ENCODE data around the gene FHL1. TPM values are rescaled to one million over a fixed set of nuclear protein-coding genes. Genes with fewer than 3 reads are reported as not detected.
"Not testable (repeated sequence)": the region's sequence is repeated elsewhere in the genome, so short reads cannot be mapped to it uniquely, and the experiment has no call there.

The FHL1 gene
- 248 TPM for total RNA-seq
- long read RNA-seq, transcript FHL1-202 (6 exons, 1,017 nt): minor isoform, 11 of 253 reads
- long read RNA-seq, transcript FHL1-205 (7 exons, 2,441 nt): major isoform, 149 of 253 reads
- long read RNA-seq, transcript FHL1-207 (8 exons, 2,706 nt): minor isoform, 5 of 253 reads
- long read RNA-seq, transcript FHL1-218 (6 exons, 2,878 nt): minor isoform, 23 of 253 reads
- long read RNA-seq, partial matches to known transcripts: 13 of 253 reads
- long read RNA-seq, other reads (novel, unspliced or antisense): 48 of 253 reads

DNA sequence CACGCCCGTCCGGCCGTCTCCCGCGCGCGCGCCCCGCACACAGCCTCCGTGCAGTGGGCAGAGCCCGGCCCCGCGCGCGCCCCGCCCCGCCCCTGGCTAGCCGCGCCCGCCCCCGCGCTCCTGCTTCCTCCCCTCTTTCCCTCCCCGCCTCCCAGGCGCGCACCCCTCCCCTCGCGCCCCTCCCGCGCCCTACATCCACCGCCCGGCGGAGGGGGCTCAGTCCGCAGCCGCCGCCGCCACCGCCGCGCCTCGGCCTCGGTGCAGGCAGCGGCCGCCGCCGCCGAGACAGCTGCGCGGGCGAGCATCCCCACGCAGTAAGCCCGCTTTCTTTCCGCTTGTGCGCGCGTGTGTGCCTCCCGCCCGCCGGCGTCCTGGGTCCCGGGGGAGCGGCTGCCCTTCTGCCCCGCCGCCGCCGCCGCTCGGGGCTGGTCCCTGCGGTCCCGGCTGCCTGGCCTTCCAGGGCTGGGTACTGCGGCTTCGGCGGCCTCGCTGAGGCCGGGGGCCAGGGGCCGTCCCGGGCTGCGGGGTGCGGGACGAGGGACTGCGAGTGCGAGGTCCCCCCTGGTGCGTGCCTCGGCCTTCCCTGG, at the start of gene FHL1:
TSS of gene FHL1 (plus strand) at position 219 of the 587 bp plus-strand sequence.
- TF ChIP-seq, protein P1, sequence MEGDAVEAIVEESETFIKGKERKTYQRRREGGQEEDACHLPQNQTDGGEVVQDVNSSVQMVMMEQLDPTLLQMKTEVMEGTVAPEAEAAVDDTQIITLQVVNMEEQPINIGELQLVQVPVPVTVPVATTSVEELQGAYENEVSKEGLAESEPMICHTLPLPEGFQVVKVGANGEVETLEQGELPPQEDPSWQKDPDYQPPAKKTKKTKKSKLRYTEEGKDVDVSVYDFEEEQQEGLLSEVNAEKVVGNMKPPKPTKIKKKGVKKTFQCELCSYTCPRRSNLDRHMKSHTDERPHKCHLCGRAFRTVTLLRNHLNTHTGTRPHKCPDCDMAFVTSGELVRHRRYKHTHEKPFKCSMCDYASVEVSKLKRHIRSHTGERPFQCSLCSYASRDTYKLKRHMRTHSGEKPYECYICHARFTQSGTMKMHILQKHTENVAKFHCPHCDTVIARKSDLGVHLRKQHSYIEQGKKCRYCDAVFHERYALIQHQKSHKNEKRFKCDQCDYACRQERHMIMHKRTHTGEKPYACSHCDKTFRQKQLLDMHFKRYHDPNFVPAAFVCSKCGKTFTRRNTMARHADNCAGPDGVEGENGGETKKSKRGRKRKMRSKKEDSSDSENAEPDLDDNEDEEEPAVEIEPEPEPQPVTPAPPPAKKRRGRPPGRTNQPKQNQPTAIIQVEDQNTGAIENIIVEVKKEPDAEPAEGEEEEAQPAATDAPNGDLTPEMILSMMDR (IDR thresholded peaks at IDR 0.05): no peak
- Histone ChIP-seq H3K9me3 (no peaks in the 10 kb centered on the region), H3K36me3 (no peaks in the 10 kb centered on the region), H3K27me3 (ENCODE audit: low read depth) (no peaks in the 10 kb centered on the region), H3K4me1 (peaks cover 4% of the 10 kb centered on the region), H3K27ac (peak within 1 kb of the TSS; percentile 81), H3K4me3 (peak within 1 kb of the TSS; percentile 62)
- peak; percentile 90 to 95 for ATAC-seq
- DNase-seq: peak; percentile 68
- intact Hi-C loops (cut with DNase I): no loop called here

DNA sequence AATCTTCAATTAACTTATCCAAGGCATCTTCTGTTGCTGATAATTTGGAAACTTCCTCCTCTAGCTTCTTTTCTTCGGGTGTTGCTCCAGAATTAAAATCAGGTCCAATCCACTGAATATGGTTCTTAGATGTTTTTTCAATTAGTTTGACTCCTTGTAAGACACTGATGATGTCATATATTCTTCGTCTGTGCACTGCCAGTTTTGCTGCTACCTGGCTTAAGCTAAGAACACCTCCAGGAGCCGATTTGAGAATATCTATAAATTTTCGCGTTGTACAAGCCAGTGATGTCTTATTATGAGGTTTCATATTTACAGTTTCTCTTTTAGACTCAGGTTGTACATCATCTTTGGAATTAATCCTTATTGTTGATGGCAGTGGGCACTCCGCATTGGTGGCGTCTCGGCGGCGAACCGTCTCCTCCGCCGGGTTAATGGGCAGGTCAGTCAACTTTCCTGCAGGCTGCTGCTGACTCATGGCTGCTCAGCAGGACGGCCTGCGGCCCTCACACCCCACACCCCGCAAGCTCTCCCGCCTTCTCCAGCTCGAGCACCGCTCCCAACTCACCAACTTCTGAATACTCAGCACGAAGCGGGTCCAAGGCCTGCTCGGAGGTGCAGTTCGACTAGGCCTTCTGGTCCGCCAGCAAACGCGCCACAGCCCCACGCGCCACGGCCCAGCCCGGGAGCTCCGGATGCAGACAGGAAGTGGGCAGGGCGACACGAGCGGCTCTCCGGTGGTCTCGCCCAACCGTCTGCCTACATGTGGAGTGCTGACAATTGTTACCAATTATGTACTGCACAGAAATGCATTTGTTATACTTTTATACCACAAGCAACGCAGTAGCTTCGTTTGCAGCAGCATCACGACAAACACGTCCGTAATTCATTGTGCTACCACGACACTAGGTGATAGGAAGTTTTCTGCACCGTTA, 49.2 kb upstream of the FHL1 start:
- no peak overlapping the region for H3K27ac ChIP-seq
- H3K36me3 ChIP-seq: no peaks in the 10 kb centered on the region
- H3K9me3 ChIP-seq: no peaks in the 10 kb centered on the region
- intact Hi-C loops (cut with DNase I): no loop called here
- TF ChIP-seq, protein P1 (IDR thresholded peaks at IDR 0.05): no peak
- H3K4me3 ChIP-seq: no peak overlapping the region
- no peaks in the 10 kb centered on the region for H3K27me3 ChIP-seq (ENCODE audit: low read depth)
- ATAC-seq: no peak
- no peak for DNase-seq
- H3K4me1 ChIP-seq: no peaks in the 10 kb centered on the region

DNA sequence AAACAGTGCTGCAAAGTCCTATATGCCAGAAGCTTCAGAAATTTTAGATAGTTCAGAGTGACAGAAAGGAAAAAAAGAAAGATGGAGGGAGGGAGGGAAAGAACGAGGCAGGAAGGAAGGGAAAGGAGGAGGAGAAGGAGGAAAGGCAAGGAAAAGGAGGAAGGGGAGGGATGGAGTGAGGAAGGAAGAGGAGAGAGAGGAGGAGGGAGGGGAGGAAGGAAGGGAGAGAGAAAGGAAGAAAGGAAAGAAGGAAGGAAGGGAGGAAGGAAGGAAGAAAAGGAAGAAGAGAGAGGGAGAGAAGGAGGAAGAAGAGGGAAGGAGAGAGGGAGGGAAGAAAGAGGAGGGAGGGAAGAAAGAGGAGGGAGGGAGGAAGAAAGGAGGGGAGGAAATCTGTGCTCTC, 42.4 kb upstream of the FHL1 start:
- H3K27me3 ChIP-seq (ENCODE audit: low read depth): no peaks in the 10 kb centered on the region
- TF ChIP-seq, protein P1 (IDR thresholded peaks at IDR 0.05): no peak
- DNase-seq (no peak), ATAC-seq (no peak)
- H3K4me3 ChIP-seq: no peak overlapping the region
- H3K27ac ChIP-seq: no peak overlapping the region
- H3K4me1 ChIP-seq: no peaks in the 10 kb centered on the region
- intact Hi-C loops (cut with DNase I): no loop called here
- H3K36me3 ChIP-seq: no peaks in the 10 kb centered on the region
- H3K9me3 ChIP-seq: no peaks in the 10 kb centered on the region

DNA sequence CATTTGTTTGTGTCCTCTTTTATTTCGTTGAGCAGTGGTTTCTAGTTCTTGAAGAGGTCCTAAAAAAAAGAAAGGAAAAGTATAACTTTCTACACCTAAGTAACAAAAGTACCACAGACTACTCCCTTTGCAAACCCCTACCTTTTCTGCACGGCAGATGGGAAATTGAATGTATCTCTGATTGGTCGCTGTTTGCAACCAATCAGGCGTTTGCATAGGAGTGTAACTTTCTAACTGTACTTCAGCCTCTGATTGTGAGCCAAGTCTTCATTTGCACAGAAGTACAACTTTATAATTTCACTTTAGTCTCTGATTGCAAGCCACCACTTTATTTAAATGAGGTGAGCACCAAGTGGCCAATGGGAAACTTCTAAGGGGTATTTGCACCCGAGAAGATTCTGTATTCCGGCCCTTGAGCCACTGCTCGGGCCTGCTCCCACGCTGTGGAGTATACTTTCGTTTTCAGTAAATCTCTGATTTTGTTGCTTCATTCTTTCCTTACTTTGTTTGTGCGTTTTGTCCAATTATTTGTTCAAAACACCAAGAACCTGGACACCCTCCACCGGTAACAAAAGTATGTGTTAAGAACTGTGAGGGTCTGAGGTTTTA, 40.3 kb upstream of the FHL1 start:
- intact Hi-C loops (cut with DNase I): no loop called here
- Histone ChIP-seq H3K4me1 (no peaks in the 10 kb centered on the region), H3K27me3 (ENCODE audit: low read depth) (no peaks in the 10 kb centered on the region), H3K36me3 (no peaks in the 10 kb centered on the region), H3K9me3 (no peaks in the 10 kb centered on the region), H3K27ac (no peak overlapping the region), H3K4me3 (no peak overlapping the region)
- DNase-seq (no peak), ATAC-seq (no peak)
- TF ChIP-seq, protein P1 (IDR thresholded peaks at IDR 0.05): no peak

DNA sequence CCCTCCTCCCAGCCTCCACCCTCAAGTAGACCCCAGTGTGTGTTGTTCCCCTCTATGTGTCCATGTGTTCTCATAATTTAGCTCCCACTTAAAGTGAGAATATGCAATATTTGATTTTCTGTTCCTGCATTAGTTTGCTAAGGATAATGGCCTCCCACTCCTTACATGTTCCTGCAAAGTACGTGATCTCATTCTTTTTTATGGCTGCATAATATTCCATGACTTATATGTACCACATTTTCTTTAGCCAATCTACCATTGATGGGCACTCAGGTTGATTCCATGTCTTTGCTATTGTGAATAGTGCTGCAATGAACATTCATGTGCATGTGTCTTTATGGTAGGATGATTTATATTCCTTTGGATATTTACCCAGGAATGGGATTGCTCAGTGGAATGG, 38.4 kb upstream of the FHL1 start:
- ATAC-seq; H3K27me3 ChIP-seq (ENCODE audit: low read depth); intact Hi-C loops (cut with DNase I); DNase-seq; H3K36me3 ChIP-seq; H3K4me1 ChIP-seq; H3K4me3 ChIP-seq; H3K9me3 ChIP-seq; H3K27ac ChIP-seq: not testable (repeated sequence)
